ENCODE data around the gene ZC3H12A. TPM values are rescaled to one million over a fixed set of nuclear protein-coding genes. Genes with fewer than 3 reads are reported as not detected.

ZC3H12A gene
- total and polyA plus RNA-seq, 2 donors (not counting 1 experiment from before 2014, with no cell fraction given): 73.0 to 170 TPM

- ATAC-seq (ENCODE audit: low read depth): peak; percentile 89
- H3K36me3 ChIP-seq (replicated peaks in 1 of 2; ENCODE audit: control extremely low read depth in 1 of 2, control insufficient read depth in 1 of 2, extremely low read depth in 1 of 2, insufficient read depth in 2 of 2, low read length in 1 of 2): peaks cover 0 to 68% of the 10 kb centered on the region in 2 experiments
- peaks cover 24% of the 10 kb centered on the region for H3K4me1 Mint-ChIP-seq
Measured at GRCh38 chr1:37486680-37487618, 12.6 kb downstream of the ZC3H12A start.

More at GRCh38 chr1:37486680-37487618, 12.6 kb downstream of the ZC3H12A start:
- H4K20me1 ChIP-seq (ENCODE audit: control insufficient read depth, insufficient read depth, low read length, poor library complexity, severe bottlenecking): peaks cover 28% of the 10 kb centered on the region
- H3K9me3 ChIP-seq (ENCODE audit: control extremely low read depth in 1 of 3, control insufficient read depth in 2 of 3, insufficient read depth in 1 of 3, low read length in 2 of 3): no peaks in the 10 kb centered on the region
- intact Hi-C loops (cut with micrococcal nuclease): loop anchor here (1.0 kb wide), 4 partner anchors 8 to 195 kb away; partner anchors contain the start of gene ZC3H12A
- no peak overlapping the region for H2AFZ ChIP-seq (ENCODE audit: insufficient read depth, low read depth, low read length, poor library complexity, severe bottlenecking)
- ChIA-PET CTCF (interaction anchor here (0.5 to 22.3 kb wide), 25 partner anchors 11 to 1895 kb away, joined by 3 to 690 read pairs (median 8); partner anchors contain the start of genes MEAF6, MTF1 and ZC3H12A), POLR2A (interaction anchor here (0.5 to 2.3 kb wide), 6 partner anchors 8 to 201 kb away, joined by 3 to 28 read pairs (median 5); partner anchors contain the start of gene ZC3H12A)
- no peaks in the 10 kb centered on the region for H3K27me3 Mint-ChIP-seq
- DNase-seq: peak; percentile 83
- WGBS (ENCODE audit: insufficient coverage): 3% methylated on average over 3 of the region's 10 CpGs
- H3K27me3 ChIP-seq (replicated peaks in 1 of 4; ENCODE audit: control extremely low read depth in 1 of 4, control insufficient read depth in 3 of 4, insufficient read depth in 4 of 4, low read length in 3 of 4): no peaks in the 10 kb centered on the region
- H3K4me2 ChIP-seq (replicated peaks; ENCODE audit: low read depth, low read length, poor library complexity, severe bottlenecking): peak overlapping the region; percentile 5
- no peaks in the 10 kb centered on the region for H3K9me3 Mint-ChIP-seq (ENCODE audit: insufficient read depth)
- H3K4me1 ChIP-seq (ENCODE audit: control insufficient read depth in 2 of 2, insufficient read depth in 2 of 2, low read length in 2 of 2): peaks cover 11 to 14% of the 10 kb centered on the region in 2 donors
- no peak overlapping the region for H3K4me3 Mint-ChIP-seq
- H3K27ac Mint-ChIP-seq: peak overlapping the region; percentile 86
- H3K4me3 ChIP-seq (ENCODE audit: control extremely low read depth in 1 of 5, extremely low read depth in 1 of 5, insufficient read depth in 1 of 5, low read depth in 2 of 5, low read length in 4 of 5): no peak overlapping the region
- TF ChIP-seq CTCF (IDR thresholded peaks at IDR 0.05) (peak; percentile 97), EZH2 (IDR thresholded peaks at IDR 0.05; ENCODE audit: borderline replicate concordance, insufficient read depth, low read depth, low read length, poor library complexity, severe bottlenecking) (no peak)
- H3K27ac ChIP-seq (ENCODE audit: low read length in 2 of 2): peak overlapping the region; percentile 16 to 66
- H3K9ac ChIP-seq (ENCODE audit: low read length): no peak overlapping the region
- H3K79me2 ChIP-seq (ENCODE audit: control insufficient read depth, insufficient read depth, low read length): peaks cover 3% of the 10 kb centered on the region
